Measurements from ENCODE around the gene ZNF688. TPM values are rescaled to one million over a fixed set of nuclear protein-coding genes. Genes with fewer than 3 reads are reported as not detected.

Gene ZNF688
- total RNA-seq, 1 donor from 2014 or later: 5.4 TPM

- H3K27ac Mint-ChIP-seq (ENCODE audit: unreplicated experiment): no peak overlapping the region
- peaks cover 7% of the 10 kb centered on the region for H3K9me3 Mint-ChIP-seq (ENCODE audit: unreplicated experiment)
- H3K36me3 ChIP-seq (ENCODE audit: insufficient read depth, low read length): no peaks in the 10 kb centered on the region
- no peak overlapping the region for H3K4me2 ChIP-seq (ENCODE audit: low read length)
- no peak for FAIRE-seq
- H3K9ac ChIP-seq (ENCODE audit: low read length): no peak overlapping the region
- no peak overlapping the region for H3K27ac ChIP-seq (ENCODE audit: low read depth, low read length)
- H3K27me3 Mint-ChIP-seq (ENCODE audit: low read depth, unreplicated experiment): peaks cover 17% of the 10 kb centered on the region
- H3K36me3 Mint-ChIP-seq (ENCODE audit: low read depth, unreplicated experiment): no peaks in the 10 kb centered on the region
- no peak for DNase-seq (ENCODE audit: low read depth)
- no peak for TF ChIP-seq EZH2 (IDR thresholded peaks at IDR 0.05; ENCODE audit: insufficient read depth, low read length)
- TF ChIP-seq CTCF (IDR thresholded peaks at IDR 0.05; ENCODE audit: insufficient read depth, low read depth, low read length): no peak
- no peak overlapping the region for H2AFZ ChIP-seq (ENCODE audit: low read depth, low read length)
- H3K4me1 ChIP-seq (ENCODE audit: insufficient read depth, low read length): no peaks in the 10 kb centered on the region
- no peaks in the 10 kb centered on the region for H3K79me2 ChIP-seq (ENCODE audit: insufficient read depth, low read length)
- H3K4me1 Mint-ChIP-seq (ENCODE audit: low read depth, unreplicated experiment): no peaks in the 10 kb centered on the region
- H3K9me3 ChIP-seq (ENCODE audit: insufficient read depth, low read depth, low read length): peaks cover 4% of the 10 kb centered on the region
- no peaks in the 10 kb centered on the region for H3K27me3 ChIP-seq (ENCODE audit: insufficient read depth, low read length)
- H3K4me3 ChIP-seq (ENCODE audit: insufficient read depth, low read depth, low read length): no peak overlapping the region
- H3K4me3 Mint-ChIP-seq (ENCODE audit: unreplicated experiment): no peak overlapping the region
- H4K20me1 ChIP-seq (ENCODE audit: insufficient read depth, low read length): no peaks in the 10 kb centered on the region
Observed at GRCh38 chr16:30619638-30620037, 48.1 kb upstream of the ZNF688 start.

GRCh38 chr16:30619202-30619601, 47.7 kb upstream of the ZNF688 start:
- H3K36me3 Mint-ChIP-seq (ENCODE audit: low read depth, unreplicated experiment): no peaks in the 10 kb centered on the region
- H3K9me3 ChIP-seq (ENCODE audit: insufficient read depth, low read depth, low read length): peaks cover 4% of the 10 kb centered on the region
- DNase-seq (ENCODE audit: low read depth): no peak

More at GRCh38 chr16:30619202-30619601, 47.7 kb upstream of the ZNF688 start:
- Histone ChIP-seq H3K4me1 (ENCODE audit: insufficient read depth, low read length) (no peaks in the 10 kb centered on the region), H3K27ac (ENCODE audit: low read depth, low read length) (no peak overlapping the region), H2AFZ (ENCODE audit: low read depth, low read length) (no peak overlapping the region), H3K4me2 (ENCODE audit: low read length) (no peak overlapping the region), H3K79me2 (ENCODE audit: insufficient read depth, low read length) (no peaks in the 10 kb centered on the region), H3K9ac (ENCODE audit: low read length) (no peak overlapping the region), H4K20me1 (ENCODE audit: insufficient read depth, low read length) (no peaks in the 10 kb centered on the region), H3K36me3 (ENCODE audit: insufficient read depth, low read length) (no peaks in the 10 kb centered on the region), H3K27me3 (ENCODE audit: insufficient read depth, low read length) (no peaks in the 10 kb centered on the region), H3K4me3 (ENCODE audit: insufficient read depth, low read depth, low read length) (no peak overlapping the region)
- TF ChIP-seq EZH2 (IDR thresholded peaks at IDR 0.05; ENCODE audit: insufficient read depth, low read length) (no peak), CTCF (IDR thresholded peaks at IDR 0.05; ENCODE audit: insufficient read depth, low read depth, low read length) (no peak)
- peaks cover 17% of the 10 kb centered on the region for H3K27me3 Mint-ChIP-seq (ENCODE audit: low read depth, unreplicated experiment)
- H3K4me1 Mint-ChIP-seq (ENCODE audit: low read depth, unreplicated experiment): no peaks in the 10 kb centered on the region
- H3K4me3 Mint-ChIP-seq (ENCODE audit: unreplicated experiment): no peak overlapping the region
- H3K9me3 Mint-ChIP-seq (ENCODE audit: unreplicated experiment): peaks cover 7% of the 10 kb centered on the region
- H3K27ac Mint-ChIP-seq (ENCODE audit: unreplicated experiment): no peak overlapping the region
- no peak for FAIRE-seq

Measured in astrocyte (in vitro differentiated cells and primary cell).